ENCODE measurements around the gene CRYZ.
"Not testable (repeated sequence)": the region's sequence is repeated elsewhere in the genome, so short reads cannot be mapped to it uniquely, and the experiment has no call there.

Gene CRYZ

GRCh38 chr1:74679811-74680210 is 53.0 kb downstream of the CRYZ start:
- no peak for DNase-seq

DNA sequence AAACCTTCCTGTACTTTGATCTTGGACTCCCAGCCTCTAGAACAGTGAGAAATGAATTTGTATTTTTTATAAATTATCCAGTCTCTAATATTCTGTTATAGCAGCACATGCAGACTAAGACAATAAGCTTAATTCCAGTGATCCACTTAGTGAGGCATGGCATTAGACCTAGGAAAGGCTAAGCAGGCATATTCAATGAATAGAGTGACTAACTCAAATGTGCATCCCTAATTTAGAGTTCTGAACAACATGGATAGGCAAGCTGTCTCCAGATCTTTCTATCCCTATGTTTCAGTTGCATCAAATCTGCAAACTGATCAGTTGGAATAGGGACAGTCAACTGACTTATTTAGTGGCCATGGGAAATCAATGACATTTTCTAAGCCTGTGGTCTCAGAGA is 54.9 kb downstream of the CRYZ start:
- no peak for DNase-seq

- no peak for DNase-seq
These were observed 58.4 kb downstream of the CRYZ start for GRCh38 chr1:74674278-74675048.

GRCh38 chr1:74673351-74674111 is 59.3 kb downstream of the CRYZ start, which contains the start of gene ERICH3:
Gene ERICH3, minus strand, starts transcription at chr1:74673792. Its CDS starts 273 bp downstream, at chr1:74673519.
- DNase-seq = no peak

DNA sequence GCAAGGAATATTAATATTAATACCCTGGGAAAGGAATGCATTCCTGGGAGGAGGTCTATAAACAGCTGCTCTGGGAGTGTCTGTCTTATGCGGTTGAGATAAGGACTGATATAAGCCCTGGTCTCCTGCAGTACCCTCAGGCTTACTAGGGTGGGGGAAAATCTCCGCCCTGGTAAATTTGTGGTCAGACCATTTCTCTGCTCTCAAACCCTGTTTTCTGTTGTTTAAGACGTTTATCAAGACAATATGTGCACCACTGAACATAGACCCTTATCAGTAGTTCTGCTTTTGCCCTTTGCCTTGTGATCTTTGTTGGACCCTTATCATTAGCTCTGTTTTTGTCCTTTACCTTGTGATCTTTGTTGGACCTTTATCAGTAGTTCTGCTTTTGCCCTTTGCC is 62.0 kb downstream of the CRYZ start:
- not testable (repeated sequence) for DNase-seq

Data from T-helper 9 cell (primary cell).